Activated gamma-delta T cell treated with anti-CD3 and anti-CD28 coated beads, Interleukin-2, amount 50 U/mL, for 16 hours (primary cell): ENCODE results near the gene FBXL12.
"Not testable (repeated sequence)": the region's sequence is repeated elsewhere in the genome, so short reads cannot be mapped to it uniquely, and the experiment has no call there.

Source experiments
- DNase-seq: peaks from one replicate; pipeline ENCODE4 v3.0.0-alpha.2; 2020; ENCODE audit warnings: low read depth

The FBXL12 gene

DNA sequence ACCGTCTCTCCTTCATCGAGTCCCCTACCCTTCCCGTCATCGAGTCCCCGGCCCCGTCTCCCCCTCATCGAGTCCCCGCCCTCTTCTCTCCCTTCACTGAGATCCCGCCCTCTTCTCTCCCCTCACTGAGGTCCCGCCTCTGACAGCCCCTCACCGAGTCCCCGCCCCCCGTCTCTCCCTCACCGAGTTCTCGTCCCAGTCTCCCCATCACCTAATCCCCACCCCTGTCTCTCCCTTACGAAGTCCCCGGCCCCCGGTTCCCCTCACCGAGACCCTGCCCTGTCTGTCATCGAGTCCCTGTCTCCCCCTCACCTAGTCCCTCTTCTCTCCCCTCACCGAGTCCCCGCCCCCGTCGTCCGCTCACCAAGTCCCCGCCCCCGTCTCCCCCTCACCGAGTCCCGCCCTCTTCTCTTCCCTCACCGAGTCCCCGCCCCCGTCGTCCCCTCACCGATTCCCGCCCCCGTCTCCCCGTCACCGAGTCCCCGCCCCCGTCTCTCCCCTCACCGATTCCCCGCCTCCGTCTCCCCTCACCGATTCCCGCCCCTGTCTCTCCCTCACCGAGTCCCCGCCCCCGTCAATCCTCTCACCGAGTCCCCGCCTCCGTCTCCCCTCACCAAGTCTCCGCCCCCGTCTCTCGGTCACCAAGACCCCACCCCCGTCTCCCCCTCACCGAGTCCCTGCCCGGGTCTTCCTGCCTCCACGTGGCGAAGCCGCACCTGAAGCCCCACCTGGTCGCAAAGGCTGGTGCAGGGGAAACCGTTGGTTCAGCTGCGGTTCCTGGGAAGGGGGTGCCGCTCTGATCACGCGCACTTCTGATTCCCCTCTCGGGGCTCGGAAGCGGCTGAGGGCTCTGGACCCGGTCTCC is 26.4 kb downstream of the FBXL12 start:
- peak; percentile 92 for DNase-seq

GRCh38 chr19:9791552-9792205 is 27.2 kb downstream of the FBXL12 start:
- DNase-seq, result peak; percentile 89

- not testable (repeated sequence) for DNase-seq
Measured at GRCh38 chr19:9791073-9791367, 27.9 kb downstream of the FBXL12 start.

DNA sequence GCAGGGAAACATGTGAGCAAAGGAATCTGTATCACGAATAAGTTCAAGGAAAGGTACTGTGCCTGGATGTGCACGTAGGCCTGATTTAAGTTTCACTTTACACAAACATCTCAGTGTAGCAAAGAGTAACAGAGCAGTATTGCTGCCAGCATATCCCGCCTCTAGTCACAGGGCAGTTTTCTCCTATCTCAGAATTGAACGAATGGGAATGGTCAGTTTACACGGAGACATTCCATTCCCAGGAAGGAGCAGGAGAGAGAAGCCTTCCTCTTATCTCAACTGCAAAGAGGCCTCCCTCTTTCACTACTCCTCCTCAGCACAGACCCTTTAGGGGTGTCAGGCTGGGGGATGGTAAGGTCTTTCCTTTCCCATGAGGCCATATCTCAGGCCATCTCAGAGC is 29.3 kb downstream of the FBXL12 start:
- not testable (repeated sequence) for DNase-seq

DNA sequence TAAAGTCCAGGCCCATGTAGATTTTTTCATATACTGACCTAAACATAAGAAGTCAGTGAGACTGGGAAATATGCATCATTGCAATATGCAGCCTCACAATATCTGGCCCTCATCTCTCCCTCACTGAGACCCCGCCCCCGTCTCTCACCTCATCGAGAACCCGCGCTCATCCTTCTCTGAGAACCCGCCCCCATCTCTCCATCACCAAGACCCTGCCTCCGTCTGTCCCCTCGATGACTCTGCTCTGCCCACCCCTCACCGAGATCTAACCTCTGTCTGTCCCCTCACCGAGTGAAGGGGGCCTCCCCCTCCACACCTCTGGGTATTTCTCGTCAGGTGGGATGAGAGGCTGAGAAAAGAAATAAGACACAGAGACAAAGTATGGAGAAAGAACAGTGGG is 29.8 kb downstream of the FBXL12 start:
- DNase-seq, result no peak

DNA sequence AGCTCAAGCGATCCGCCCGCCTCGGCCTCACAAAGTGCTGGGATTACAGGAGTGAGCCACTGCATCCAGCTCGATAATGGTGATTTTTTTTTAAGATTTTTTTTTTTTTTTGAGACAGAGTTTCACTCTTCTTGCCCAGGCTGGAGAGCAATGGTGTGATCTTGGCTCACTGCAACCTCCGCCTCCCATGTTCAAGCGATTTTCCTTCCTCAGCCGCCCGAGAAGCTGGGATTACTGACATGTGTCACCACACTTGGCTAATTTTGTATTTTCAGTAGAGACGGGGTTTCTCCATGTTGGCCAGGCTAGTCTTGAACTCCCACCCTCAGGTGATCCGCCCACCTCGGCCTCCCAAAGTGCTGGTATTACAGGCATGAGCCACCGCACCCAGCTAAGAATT is 30.3 kb downstream of the FBXL12 start:
- not testable (repeated sequence) for DNase-seq

- DNase-seq, result no peak
Measured at GRCh38 chr19:9786819-9787218, 32.1 kb downstream of the FBXL12 start.

- no peak for DNase-seq
Measured at GRCh38 chr19:9786342-9786741, 32.5 kb downstream of the FBXL12 start.

GRCh38 chr19:9785367-9786331 is 33.2 kb downstream of the FBXL12 start:
- DNase-seq, result peak; percentile 97

GRCh38 chr19:9784163-9784496 is 34.7 kb downstream of the FBXL12 start:
- not testable (repeated sequence) for DNase-seq

DNA sequence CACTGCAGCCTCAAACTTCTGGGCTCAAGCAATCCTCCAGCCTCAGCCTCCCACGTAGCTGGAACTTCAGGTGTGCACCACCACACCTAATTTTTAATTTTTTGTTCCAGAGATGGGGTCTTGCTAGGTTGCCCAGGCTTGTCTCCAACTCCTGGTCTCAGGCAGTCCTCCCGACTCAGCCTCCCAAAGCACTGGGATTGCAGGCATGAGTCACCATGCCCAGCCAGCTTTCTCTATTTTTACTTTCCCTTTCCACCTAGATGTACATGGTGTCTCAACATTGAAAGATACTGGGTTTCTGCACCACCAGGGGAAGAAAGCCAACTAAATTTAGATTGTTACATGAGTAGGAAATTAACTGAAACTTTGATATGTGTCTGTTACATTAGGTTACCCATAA is 36.5 kb downstream of the FBXL12 start:
- DNase-seq, result no peak

- DNase-seq, result peak; percentile 84
Measured at GRCh38 chr19:9768175-9769112, 50.4 kb downstream of the FBXL12 start, which contains the start of gene ZNF846. Gene ZNF846, minus strand, starts transcription at chr19:9768738. Its CDS starts 3,788 bp downstream, at chr19:9764950.
